Endometrial microvascular endothelial cells (primary cell): ENCODE data around the gene ZNF200. TPM values are rescaled to one million over a fixed set of nuclear protein-coding genes. Genes with fewer than 3 reads are reported as not detected.

Experiments used
- in situ Hi-C: cut with HindIII; loops from 2 replicates; pipeline ENCODE4 v1.10.0; 2017; ENCODE audit warnings: low sequenced_read_pairs, low pct_unique_long_range_greater_than_20kb; ENCODE audit errors: inconsistent ontology term
- total RNA-seq: library from RNA; depleted of rRNA; stranded (reverse); fragments of >200 nt; gene quantifications from one replicate; pipeline ENCODE4 v1.2.3, GENCODE V29; 2015; ENCODE audit errors: inconsistent ontology term

Gene ZNF200
- total RNA-seq, 1 donor from 2014 or later = 9.8 TPM

DNA sequence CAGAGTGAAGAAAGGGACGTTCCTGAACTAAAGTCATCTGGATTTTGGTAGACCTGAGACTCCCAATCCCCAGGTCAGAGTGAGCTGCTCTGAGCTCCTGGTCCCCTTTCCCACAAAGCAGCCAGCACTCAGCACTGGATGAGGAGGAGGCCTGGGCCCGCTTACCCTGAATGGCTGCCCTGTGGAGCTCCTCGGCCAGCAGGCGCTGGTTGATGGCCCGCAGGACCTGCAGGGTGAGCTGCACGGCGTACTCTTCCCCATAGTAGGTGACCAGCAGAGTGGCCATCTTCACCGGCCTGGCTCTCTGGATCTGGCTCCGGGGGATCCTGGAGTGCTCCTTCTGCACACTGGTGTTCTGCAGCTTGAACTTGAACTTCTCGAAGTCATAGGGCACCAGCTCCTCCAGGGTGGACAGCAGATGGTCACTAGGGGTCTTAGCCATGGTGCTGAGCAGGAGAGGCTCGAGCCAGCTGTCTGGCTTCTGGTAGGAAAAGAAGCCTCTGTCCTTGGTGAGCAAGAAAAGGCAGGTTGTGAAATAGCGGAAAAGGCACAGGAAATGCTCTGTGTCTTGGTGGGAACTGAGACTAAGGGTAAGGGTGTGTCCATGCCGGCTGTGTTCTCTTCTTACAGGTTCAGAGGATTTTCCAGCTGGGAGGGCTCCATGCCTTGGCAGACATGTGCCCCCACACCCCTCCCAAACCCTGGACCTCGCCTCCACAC is 21.3 kb upstream of the ZNF200 start, which contains the start of gene MEFV:
Gene MEFV, minus strand, starts transcription at position 488 of the 720 bp plus-strand sequence. Its CDS starts 46 bp downstream, at position 442.
- in situ Hi-C loops = no loop called here

DNA sequence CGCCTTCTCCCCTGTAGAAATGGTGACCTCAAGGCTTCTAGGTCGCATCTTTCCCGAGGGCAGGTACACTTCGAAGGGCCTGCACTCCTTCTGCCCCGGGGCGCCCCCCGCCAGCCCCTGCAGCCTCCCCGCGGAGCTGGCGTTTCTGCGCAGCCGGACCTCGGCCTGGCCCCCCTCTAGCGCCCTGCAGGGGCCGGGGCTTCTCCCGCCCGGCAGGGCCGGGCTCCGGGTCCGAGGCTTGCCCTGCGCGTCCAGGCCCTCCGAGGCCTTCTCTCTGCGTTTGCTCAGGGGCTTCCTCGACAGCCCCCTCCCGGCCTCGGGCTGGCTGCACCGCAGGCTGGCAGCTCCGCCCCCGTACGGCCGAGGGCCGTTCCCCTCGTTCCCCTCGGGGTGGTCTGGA is 19.4 kb upstream of the ZNF200 start:
- in situ Hi-C loops = no loop called here

DNA sequence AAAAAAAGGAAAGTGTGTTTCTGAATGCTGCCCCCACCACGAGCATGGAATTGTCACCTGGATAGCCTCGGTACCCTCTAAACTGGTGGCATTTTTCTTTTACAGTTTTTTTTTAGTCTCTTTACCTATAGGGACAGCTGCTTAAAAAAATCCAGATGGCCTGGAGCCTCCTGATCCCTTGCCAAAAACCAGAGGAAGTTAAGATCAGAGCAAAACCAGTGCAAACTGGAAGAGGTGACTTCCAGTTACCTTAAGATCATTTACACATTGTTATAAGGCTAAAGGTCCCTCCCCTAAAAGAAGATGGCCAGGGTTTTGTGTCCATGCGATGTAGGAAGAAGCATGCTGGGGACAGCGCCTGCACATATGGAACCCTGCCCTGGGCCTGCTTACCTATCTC is 18.0 kb upstream of the ZNF200 start:
- in situ Hi-C loops = no loop called here

DNA sequence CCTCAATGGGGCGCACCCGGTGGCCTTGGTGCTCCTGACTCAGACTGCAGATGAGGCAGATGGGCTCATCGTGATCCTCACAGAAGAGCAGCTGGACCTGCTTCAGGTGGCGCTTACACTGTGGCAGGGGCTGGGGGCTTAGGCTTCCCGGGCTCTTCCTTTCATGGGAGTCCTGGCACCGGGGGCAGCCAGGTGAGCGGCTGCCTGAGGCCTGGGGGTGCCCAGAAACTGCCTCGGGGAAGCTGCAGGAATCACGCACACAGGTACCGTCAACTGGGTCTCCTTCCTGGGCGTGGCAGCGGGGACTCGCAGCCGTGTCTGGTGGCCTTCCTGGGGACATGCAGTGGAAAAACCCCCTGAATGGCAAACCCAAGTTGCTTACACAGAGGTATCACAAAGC is 14.5 kb upstream of the ZNF200 start:
- in situ Hi-C loops = no loop called here

DNA sequence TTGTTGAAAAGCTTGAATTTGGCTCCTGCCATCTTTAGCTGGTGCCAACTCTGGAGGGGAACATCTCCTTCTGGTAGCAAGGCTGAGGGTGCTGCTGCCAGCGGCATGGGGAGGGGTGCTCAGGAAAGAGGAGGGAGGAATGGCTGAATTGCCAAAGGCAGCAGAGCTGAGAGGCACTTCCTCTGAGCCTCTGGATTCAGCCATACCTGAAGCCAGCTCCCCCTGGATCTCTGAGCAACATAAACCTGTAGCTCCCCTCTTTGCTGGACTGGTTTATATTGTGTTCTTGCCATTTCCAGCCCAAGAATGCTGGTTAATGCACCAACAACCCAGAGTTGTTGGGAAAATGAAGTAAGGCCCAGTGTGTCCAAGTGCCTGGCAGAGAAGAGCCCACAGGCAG is 14.1 kb upstream of the ZNF200 start:
- in situ Hi-C loops = no loop called here

DNA sequence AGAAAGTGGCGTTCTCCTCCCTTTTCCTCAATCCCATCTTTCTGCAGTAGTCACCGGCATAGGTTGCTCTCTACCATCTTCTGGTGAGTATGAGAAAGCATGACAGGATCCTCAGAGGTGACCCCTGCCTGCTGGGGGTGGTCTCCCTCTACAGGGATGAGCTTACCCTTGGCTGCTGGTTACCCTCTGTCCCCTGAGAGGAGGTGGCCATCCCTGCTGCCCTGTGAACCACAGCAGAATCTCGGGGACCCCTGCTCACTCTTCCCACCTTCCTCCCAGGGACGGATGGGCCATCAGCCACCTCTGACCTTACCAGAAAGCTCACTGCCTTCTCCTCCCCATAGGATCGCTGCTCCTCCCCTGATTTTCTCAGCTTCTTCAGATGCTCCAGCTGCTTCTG is 13.6 kb upstream of the ZNF200 start:
- in situ Hi-C loops = no loop called here

DNA sequence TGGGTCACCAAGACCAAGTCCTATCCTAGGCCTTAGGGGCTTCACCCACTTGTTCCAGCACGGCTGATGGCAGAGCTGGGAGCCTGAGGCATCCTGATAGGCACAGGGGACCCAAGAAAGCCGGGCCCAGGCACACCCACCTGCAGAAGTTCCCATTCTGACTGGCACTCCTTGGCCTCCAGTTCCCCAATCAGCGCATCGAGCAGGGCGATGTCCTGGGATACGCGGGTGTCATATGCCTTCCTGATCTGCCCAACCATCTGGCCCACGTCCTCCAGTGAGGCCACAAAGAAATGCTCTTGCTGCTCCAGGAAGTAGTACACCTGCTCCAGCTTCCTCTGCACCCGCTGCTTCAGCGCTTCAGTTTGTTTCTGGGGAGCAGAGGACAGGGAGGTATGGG is 11.9 kb upstream of the ZNF200 start:
- in situ Hi-C loops = no loop called here

DNA sequence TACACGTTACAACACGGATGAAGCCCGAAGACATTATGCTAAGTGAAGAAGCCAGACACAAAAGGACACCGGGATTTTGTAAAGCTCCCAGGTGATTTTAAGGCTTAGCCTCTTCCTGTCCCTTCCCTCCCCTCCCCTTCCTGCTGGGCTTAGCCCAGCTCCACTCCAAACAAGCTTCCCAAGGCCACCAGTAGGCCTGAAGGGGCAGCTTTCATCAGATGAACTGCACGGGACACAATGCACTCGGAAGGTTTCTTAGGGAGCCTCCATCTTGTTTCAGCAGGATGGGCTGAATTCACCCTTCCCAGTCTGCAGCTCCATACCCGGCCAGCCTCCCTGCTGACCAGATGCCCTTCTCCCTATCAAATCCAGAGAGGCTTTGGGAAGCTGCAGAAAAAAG is 11.0 kb upstream of the ZNF200 start:
- in situ Hi-C loops = no loop called here

DNA sequence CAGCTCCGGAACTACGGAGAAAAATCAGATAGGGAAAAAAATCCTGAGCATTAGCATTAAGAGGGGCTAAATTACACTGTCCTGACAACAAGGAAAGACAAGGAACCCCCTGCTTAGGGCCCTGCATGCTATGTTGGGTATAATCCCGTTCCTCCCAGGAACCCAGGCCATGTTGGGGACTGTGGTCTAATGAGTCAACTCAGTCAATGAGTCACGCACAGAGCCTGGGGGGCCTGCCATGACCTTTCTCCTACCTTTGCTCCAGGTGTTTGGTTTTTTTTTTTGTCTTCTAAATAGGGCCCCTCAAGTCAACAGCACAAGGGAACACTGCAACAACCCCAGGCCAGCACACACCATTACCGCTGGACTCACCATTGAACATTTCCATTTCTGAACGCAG is 8.9 kb upstream of the ZNF200 start:
- in situ Hi-C loops = no loop called here

DNA sequence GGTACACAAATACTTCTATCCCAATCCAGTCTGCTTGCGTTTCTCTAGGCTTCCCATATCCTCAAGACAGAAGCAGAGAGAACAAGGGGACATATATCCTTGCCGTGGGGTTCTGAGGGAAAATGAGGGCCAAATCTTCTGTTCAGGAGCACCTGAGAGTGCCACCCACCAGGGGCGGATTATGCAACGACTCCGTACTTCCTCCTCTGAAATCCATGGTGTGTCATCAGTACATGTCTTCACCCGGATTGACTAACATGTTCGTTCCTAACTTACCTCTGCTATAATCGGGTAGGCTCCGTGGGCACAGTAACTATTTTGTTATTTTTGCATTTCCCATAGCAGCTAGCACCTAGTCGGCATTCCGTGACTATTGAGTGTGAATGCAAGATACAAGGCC is 7.8 kb upstream of the ZNF200 start:
- in situ Hi-C loops = no loop called here

DNA sequence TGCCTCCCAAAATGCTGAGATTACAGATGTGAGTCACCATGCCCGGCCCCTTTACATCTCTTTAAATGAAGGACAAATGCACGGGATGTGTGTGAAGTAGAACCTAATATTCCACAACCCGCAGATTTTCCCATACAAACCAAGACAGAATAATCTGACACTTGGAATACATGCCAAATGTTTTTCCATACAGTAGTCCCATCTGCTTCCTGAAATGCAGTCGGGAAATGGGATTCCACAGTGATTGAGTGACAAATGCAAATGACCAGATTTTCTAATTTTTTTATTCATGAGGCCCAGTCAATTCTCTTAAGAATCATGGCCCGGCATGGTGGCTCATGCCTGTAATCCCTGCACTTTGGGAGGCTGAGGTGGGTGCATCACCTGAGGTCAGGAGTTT is 6.8 kb upstream of the ZNF200 start:
- in situ Hi-C loops = no loop called here

DNA sequence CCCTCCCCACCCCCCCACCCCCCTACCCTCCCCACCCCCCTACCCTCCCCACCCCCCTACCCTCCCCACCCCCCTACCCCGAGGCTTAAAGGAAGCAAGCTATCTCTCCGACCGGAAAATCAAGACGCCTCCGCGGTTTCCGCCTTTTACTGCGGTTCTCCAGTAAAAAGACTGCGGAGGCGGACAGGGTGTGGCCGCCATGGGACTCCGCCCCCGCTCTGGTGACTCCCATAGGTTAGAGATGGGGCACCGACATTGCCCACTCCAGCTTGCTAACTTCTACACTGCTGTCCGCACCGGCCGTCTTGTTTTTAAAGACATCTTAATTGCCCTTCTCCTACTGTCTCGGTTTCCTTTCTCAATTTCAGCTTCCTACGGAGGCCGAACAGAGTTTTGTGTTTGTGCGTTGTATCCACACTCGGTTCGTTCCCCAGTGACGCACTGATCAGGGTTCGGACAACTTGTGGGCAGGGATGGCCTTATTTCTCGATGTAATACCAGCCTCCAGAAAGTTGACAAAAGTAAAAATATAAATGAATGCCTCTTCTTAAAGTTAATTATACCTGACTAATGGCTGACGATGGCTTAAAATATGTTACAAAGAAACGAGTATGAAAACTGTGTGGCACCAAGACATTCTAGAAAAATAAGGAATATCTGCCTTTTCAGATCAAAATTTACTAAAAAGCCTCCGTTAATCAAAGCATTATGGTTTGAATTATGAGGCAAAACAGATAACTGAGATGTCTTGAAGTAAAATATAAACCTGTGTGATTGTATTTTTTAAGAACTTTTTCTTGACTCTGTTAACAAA is 1.1 kb upstream of the ZNF200 start:
- in situ Hi-C loops = no loop called here

DNA sequence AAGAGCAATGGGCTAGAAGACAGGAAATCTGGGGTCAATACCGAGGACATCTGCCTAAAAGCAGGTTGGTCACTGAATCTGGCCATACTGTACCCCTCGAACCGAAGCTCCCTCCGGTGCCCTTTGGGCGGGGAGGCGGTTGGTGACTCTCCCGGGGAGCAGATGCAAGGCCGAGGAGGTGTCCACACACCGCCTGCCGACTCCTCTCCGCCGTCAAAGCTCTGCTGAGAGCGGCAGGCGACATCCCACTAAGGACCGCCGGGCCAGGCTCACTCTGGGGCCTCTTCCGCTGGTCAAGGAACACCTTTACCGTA is 458 bp downstream of the ZNF200 start:
- in situ Hi-C loops = no loop called here

DNA sequence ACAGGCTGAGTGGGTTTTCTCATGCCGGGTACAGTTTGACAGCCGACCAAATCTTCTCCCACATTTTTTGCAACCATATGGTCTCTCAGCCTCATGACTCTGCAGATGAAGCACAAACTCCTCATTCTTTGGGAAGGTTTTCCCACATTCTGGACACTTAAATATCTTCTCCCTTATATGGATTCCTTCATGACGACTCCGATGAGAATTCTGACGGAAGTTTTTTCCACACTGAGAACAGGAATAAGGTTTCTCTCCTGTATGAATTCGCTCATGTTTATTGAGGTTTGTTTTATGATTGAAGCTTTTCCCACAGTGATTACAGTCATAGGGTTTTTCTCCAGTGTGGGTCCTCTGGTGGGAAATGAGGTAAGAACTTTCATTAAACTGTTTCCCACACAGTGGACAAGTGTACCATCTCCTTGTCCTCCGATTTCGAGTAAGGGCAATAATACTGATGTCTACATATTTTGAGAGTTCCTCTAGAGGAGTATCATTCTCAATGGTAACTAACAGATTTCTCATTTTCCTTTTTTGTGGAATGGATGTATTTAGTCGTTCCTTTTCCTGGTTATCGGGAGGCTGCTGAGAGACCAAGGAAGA is 10.9 kb downstream of the ZNF200 start:
- in situ Hi-C loops = no loop called here

DNA sequence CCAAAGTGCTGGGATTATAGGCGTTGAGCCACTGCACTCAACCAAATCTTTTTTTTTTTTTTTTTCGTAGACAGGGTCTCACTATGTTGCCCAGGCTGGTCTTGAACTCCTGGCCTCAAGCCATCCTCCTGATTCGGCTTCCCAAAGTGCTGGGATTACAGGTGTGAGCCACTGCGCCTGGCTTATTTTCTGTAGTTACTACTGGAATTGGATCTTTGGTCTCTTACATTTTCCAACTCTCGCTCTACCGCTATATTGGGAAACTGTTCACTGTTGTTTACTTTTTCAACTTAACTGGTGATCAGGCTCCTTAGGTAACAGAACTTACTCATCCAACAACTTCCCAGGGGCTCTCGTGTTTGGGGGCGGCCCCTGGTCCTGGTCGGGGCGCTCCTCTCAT is 14.1 kb downstream of the ZNF200 start:
- in situ Hi-C loops = no loop called here

DNA sequence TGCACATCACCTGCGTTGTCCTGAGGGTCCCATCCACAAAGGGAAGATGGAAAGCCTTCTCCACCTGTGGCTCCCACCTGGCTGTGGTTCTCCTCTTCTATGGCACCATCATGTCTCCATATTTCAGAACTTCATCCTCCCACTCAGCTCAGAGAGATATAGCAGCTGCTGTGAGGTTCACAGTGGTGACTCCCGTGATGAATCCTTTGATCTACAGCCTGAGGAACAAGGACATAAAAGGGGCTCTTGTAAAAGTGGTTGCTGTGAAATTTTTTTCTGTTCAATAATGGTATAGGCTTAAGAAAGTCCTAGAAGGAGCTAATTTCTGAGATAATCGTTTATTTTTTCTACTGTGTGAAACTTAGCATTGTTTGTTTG is 18.7 kb downstream of the ZNF200 start:
- in situ Hi-C loops = no loop called here

DNA sequence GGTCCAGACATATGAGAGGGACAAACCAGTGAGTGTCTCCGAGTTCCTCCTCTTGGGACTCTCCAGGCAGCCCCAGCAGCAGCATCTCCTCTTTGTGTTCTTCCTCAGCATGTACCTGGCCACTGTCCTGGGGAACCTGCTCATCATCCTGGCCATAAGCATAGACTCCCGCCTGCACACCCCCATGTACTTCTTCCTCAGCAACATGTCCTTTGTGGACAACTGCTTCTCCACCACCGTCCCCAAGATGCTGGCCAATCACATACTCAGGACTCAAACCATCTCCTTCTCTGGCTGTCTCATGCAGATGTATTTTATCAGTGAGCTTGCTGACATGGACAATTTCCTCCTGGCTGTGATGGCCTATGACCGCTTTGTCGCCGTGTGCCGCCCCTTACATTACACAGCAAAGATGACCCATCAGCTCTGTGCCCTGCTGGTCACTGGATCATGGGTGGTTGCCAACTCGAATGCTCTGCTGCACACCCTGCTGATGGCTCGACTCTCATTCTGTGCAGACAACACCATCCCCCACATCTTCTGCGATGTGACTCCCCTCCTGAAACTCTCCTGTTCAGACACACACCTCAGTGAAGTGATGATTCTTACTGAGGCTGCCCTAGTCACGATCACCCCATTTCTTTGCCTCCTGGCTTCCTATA is 19.2 kb downstream of the ZNF200 start:
- in situ Hi-C loops = no loop called here

DNA sequence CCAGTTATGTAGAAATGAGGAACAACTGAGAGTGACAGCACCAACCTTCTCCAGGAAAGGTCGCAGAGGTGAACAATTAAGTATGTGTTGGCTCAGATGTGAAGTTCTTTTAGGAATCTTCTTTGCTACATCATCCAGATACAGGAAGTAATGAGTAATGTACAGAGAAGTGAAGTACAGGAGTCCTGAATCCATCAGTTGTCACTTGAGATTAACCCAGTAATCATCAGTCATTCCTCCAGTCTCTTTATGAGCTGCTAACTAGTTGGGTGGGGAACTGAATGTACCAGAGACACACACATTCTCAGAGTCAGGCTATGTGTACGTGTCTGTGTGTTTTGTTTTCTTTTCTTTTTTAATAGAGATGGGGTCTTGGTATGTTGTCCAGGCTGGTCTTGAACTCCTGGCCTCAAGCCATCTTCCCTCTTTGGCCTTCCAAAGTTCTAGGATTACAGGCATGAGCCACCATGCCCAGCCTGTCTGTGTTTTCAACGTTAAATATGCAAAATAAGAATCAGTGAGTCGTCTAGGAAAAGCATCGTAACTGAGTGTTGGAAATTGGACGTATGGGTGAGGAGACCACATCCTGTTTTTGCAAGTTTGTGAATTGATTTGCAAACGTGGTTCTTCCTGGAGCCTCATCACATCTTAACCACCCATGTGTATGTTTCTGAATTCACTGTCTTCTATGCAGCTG is 19.9 kb downstream of the ZNF200 start:
- in situ Hi-C loops = no loop called here

DNA sequence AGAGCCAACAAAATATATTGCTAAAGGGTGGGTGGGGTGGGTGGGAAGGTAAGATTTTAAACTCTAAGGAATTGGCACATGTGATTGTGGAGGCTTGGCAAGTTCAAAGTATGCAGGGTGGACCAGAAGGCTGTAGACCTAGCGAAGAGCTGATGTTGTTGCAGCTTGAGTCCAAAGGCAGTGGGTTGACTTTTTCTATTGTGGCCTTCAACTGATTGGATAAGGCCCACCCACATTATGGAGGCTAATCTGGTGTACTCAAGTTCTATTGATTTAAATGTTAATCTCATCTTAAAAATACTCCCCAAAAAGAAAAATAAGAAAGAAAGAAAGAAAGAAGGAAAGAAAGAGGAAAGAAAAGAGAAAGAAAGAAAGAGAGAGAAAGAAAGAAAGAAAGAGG is 22.4 kb downstream of the ZNF200 start:
- in situ Hi-C loops = no loop called here
